ENCODE results near the gene TMEM18. TPM values are rescaled to one million over a fixed set of nuclear protein-coding genes. Genes with fewer than 3 reads are reported as not detected.

Gene TMEM18
- total and polyA plus RNA-seq, 8 donors = 1.4 to 31.1 (median 14.5) TPM

DNA sequence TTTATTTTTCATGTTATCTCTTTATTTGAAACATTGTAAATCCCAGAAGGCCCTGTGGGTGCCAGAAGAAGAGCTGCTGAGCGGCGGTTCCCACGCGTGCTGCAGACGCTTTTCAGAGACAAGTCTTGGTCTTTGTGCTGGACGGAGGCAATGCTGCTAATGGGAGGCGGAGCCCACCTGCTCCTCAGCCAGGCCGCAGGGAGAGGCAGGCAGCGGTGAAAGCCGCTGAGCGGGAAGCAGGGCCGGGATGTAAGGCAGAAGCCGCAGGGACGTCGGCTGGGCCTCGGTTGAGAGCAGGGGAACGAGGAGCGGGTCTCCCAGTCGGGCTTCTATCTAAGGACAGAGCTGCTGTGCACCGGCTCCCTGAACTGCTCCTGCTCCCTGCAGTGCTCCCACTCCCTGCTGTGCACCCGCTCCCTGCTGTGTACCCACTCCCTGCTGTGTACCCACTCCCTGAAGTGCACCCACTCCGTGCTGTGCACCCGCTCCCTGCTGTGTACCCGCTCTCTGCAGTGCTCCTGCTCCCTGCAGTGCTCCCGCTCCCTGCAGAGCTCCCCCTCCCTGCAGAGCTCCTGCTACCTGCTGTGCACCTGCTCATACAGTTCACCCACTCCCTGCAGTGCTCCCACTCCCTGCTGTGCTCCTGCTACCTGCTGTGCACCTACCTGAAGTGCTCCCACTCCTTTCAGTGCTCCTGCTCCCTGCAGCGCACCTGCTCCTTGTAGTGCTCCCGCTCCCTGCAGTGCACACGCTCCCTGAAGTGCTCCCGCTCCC, 16.4 kb downstream of the TMEM18 start:
- DNase-seq = peak in 1 of 2 donors; percentile 26
- TF ChIP-seq POLR2A (IDR thresholded peaks at IDR 0.05) (no peak), POLR2AphosphoS5 (IDR thresholded peaks at IDR 0.05) (no peak), EP300 (IDR thresholded peaks at IDR 0.05) (no peak)
- TF ChIP-seq, protein P1, sequence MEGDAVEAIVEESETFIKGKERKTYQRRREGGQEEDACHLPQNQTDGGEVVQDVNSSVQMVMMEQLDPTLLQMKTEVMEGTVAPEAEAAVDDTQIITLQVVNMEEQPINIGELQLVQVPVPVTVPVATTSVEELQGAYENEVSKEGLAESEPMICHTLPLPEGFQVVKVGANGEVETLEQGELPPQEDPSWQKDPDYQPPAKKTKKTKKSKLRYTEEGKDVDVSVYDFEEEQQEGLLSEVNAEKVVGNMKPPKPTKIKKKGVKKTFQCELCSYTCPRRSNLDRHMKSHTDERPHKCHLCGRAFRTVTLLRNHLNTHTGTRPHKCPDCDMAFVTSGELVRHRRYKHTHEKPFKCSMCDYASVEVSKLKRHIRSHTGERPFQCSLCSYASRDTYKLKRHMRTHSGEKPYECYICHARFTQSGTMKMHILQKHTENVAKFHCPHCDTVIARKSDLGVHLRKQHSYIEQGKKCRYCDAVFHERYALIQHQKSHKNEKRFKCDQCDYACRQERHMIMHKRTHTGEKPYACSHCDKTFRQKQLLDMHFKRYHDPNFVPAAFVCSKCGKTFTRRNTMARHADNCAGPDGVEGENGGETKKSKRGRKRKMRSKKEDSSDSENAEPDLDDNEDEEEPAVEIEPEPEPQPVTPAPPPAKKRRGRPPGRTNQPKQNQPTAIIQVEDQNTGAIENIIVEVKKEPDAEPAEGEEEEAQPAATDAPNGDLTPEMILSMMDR (IDR thresholded peaks at IDR 0.05) = no peak
- Histone ChIP-seq H3K27me3 (peaks cover 0 to 34% (median 16%) of the 10 kb centered on the region in 3 donors), H3K4me3 (no peak overlapping the region), H3K27ac (no peak overlapping the region), H3K4me1 (no peaks in the 10 kb centered on the region), H3K9me3 (peaks cover 4 to 10% (median 9%) of the 10 kb centered on the region in 4 donors), H3K36me3 (peaks cover 0 to 32% (median 21%) of the 10 kb centered on the region in 4 donors)
- 43 to 53% (median 49%) methylated on average over 28 to 29 of the region's 29 CpGs for WGBS, 5 donors
- intact Hi-C loops (cut with DNase I; ENCODE audit: low total_unique reads) = no loop called here

DNA sequence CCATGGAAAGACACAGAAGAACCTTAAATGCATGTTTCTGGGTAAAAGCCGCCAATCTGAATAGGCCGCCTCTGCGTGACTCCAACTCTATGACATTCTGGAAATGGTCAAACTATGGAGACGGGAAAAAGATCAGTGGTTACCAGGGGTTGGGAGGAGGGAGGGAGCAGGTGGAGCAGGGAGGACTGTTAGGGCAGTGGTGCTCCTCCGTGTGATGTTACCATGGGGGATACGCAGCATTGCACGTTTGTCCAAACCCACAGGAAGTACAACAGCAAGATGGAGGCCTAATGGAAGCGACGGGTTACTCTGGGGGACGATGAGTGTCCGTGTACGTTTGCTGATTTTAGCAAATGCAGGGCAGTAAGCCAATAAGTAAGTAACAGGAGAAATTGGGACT, 17.2 kb downstream of the TMEM18 start:
- no peak overlapping the region for H3K27ac ChIP-seq
- 79 to 84% (median 82%) methylated on average over 12 of the region's 12 CpGs for WGBS, 5 donors
- H3K36me3 ChIP-seq = peaks cover 0 to 25% (median 15%) of the 10 kb centered on the region in 4 donors
- H3K9me3 ChIP-seq = peaks cover 0 to 2% (median 1%) of the 10 kb centered on the region in 4 donors
- no peak for TF ChIP-seq POLR2A (IDR thresholded peaks at IDR 0.05)
- TF ChIP-seq EP300 (IDR thresholded peaks at IDR 0.05) = no peak
- TF ChIP-seq POLR2AphosphoS5 (IDR thresholded peaks at IDR 0.05) = no peak
- TF ChIP-seq, protein P1 (IDR thresholded peaks at IDR 0.05) = no peak
- intact Hi-C loops (cut with DNase I; ENCODE audit: low total_unique reads) = no loop called here
- no peak overlapping the region for H3K4me3 ChIP-seq
- no peaks in the 10 kb centered on the region for H3K4me1 ChIP-seq
- no peak for DNase-seq
- peaks cover 0 to 34% (median 16%) of the 10 kb centered on the region in 3 donors for H3K27me3 ChIP-seq

DNA sequence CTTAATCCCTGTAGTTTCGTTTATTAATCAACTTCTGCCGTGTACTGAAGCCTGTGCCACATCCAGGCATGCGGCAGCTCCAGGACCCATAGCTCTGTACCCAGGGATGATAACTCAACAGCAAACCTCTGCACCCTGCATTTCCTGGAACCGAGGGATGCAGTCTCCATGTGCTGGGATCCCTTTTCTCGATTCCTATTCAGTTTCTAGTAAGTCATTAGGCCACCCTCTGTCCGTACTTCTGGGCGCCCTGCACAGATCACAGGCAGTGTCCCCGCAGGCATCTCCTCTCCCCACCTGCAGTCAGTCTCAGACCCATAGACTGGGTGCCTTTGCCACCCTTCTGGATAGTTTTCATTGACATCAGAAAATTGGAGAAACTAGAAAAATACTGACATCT, 18.8 kb downstream of the TMEM18 start:
- DNase-seq = no peak
- H3K36me3 ChIP-seq = peaks cover 0 to 9% (median 4%) of the 10 kb centered on the region in 4 donors
- H3K4me3 ChIP-seq = no peak overlapping the region
- 71 to 89% (median 78%) methylated on average over 8 of the region's 8 CpGs for WGBS, 5 donors
- H3K27me3 ChIP-seq = peaks cover 0 to 34% (median 16%) of the 10 kb centered on the region in 3 donors
- H3K27ac ChIP-seq = no peak overlapping the region
- intact Hi-C loops (cut with DNase I; ENCODE audit: low total_unique reads) = no loop called here
- H3K4me1 ChIP-seq = no peaks in the 10 kb centered on the region
- no peaks in the 10 kb centered on the region for H3K9me3 ChIP-seq
- no peak for TF ChIP-seq POLR2A (IDR thresholded peaks at IDR 0.05)
- no peak for TF ChIP-seq EP300 (IDR thresholded peaks at IDR 0.05)
- TF ChIP-seq, protein P1 (IDR thresholded peaks at IDR 0.05) = no peak
- TF ChIP-seq POLR2AphosphoS5 (IDR thresholded peaks at IDR 0.05) = no peak

DNA sequence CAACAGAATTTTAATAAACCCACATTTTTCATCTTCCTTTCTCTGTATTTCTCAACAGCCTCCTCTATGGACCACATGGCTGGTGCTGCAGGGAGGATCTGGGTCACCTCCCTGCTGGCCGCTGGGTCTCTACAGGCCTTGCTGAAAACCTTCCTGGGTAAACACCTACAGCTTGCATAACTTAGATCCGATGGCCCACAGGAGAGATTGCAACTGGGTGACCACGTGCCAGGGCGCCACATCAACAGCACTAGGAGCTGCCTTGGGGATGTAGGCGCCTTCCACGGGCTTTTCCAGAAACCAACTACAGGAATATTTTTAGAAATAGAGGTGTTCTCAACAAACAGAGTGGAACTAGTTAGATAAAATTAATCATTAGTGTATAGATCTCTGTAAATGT, 19.4 kb downstream of the TMEM18 start:
- Histone ChIP-seq H3K4me3 (no peak overlapping the region), H3K27me3 (peaks cover 0 to 34% (median 16%) of the 10 kb centered on the region in 3 donors), H3K27ac (no peak overlapping the region), H3K9me3 (no peaks in the 10 kb centered on the region), H3K36me3 (peaks cover 0 to 2% (median 0%) of the 10 kb centered on the region in 4 donors), H3K4me1 (no peaks in the 10 kb centered on the region)
- DNase-seq = peak in 1 of 2 donors; percentile 24
- 60 to 81% (median 67%) methylated on average over 6 of the region's 6 CpGs for WGBS, 5 donors
- intact Hi-C loops (cut with DNase I; ENCODE audit: low total_unique reads) = no loop called here
- TF ChIP-seq POLR2AphosphoS5 (IDR thresholded peaks at IDR 0.05) (no peak), POLR2A (IDR thresholded peaks at IDR 0.05) (no peak), EP300 (IDR thresholded peaks at IDR 0.05) (no peak)
- TF ChIP-seq, protein P1 (IDR thresholded peaks at IDR 0.05) = no peak
